Activated T-helper 9 cell treated with anti-CD3 and anti-CD28 coated beads, Interleukin-2, amount 50 U/mL, for 16 hours (primary cell): ENCODE measurements around the gene TMEM9B.
A peak's percentile ranks its signal among the peaks of the same experiment; 100 is the strongest.

Experiments used
- DNase-seq: peaks from one replicate; pipeline ENCODE4 v3.0.0-alpha.2; 2020; ENCODE audit warnings: low read depth

TMEM9B gene

DNA sequence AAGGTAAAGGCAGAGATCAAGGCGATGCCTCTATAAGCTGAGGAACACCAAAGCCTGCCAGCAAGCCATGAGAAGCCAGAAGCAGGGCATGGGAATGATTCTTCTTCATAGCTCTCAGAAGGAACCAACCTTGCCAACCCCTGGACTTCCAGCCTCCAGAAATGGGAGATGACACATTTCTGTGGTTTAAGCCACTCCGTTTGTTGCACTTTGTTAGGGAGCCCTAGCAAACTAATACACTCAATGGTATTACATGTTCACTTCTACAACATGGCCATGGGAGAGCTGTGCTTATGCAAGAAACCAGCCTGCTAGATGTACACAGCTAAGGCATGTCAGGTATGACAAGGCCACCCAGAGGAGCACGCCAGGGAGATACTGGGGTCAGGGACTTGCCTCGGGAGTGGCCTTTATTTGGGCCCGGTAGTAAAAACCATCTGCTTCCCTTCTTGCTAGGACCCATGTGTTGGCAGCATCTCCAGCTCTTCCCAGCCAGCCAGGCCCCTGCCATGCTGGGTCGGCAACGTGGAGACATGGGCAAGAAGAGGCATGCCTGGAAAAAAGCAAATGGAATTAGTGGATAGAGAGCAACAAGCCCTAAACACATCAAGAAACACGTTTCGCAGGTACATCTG, 35.1 kb downstream of the TMEM9B start:
- no peak for DNase-seq

DNA sequence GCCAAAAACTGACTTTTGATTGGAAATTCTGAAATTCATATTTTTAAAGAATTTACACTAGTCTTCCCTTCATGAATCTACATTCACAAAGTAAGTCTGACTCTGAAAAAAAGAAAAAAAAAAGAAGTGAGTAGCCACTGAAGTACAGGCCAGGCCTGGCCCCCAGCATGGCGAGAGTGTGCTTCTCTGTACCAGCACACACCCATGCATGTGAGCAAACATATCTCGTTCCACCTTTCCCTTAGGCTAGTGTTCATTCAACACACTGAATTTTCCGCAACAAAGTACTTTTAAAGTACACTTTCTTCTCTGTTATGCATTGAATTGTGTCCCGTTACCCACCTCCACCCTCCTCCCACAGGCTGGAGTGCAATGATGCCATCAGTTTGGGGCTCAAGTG, 36.0 kb downstream of the TMEM9B start:
- DNase-seq: no peak

DNA sequence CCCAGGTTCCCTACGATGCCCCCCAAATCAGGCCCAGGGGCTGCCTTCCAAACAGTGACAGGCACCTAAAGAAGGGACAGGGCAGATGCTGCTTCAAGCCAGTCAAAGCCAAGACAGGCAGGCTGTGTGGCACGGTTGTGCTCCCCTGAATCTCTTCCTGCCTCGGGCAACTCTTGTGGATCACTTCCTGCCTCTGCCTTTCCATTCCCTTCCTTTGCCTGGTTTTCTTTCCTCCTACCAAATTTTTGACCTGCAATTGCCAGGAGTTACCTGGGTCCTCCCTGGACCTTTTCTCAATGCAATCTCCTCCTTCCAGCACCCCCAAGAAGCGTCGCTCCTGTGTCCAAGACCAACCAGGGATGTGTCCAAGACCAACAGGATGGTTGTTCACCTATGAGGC, 37.0 kb downstream of the TMEM9B start:
- DNase-seq: no peak

DNA sequence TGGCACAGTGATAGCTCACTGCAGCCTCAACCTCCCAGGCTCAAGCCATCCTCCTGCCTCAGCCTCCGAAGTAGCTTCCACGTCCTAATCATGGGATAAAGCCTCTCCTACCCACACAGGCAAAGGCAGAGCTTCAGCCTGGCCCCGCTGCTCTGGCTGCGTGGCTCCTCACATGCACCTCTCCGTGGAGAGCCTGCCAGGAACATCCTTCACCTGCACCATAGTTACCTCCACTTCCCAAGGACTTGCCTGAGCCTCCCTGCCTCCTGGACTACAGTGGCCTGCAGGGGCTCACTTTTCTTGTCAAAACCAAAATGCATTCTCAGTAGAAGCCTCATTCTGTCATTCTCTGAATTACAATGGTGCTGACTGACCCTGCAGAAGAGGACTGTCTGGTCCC, 38.0 kb downstream of the TMEM9B start:
- no peak for DNase-seq

DNA sequence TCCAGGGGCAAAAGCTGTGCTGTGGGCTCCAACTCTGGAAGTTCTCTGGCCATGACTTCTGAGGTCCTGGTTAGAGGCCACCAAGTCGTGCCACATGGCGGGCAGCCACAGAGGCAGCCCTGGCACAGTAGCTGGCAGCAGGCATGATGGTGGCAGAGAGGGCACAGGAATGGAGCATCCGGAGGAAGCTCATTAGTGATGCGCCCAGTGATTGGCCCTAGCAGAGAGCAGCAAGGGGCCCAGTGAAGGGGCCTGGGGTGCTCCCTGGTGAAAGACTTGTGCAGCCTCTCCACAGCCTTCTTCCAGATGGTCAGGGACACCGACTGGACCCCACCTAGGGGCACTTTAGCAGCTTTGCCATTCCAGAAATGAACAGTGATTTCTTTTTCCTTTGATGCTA, 38.5 kb downstream of the TMEM9B start:
- DNase-seq: no peak

DNA sequence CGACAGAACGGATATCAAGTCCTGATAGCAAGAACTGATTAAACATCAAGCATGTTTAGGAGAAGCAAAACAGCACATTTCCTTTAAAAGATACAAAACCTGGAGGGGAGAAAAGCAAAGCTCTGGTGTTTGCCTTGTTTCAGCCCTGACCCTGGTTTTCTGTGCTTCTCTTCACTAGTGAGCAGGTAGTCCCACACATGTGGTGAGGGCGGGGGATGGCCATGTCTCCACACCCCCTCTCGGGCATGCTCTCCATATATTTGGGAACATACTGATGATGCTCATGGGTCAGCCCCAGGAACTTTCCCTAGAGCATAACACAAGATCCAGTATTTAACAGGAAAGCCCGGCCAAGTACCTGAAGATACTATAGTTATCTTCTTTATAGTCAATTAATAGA, 41.6 kb downstream of the TMEM9B start:
- no peak for DNase-seq

DNA sequence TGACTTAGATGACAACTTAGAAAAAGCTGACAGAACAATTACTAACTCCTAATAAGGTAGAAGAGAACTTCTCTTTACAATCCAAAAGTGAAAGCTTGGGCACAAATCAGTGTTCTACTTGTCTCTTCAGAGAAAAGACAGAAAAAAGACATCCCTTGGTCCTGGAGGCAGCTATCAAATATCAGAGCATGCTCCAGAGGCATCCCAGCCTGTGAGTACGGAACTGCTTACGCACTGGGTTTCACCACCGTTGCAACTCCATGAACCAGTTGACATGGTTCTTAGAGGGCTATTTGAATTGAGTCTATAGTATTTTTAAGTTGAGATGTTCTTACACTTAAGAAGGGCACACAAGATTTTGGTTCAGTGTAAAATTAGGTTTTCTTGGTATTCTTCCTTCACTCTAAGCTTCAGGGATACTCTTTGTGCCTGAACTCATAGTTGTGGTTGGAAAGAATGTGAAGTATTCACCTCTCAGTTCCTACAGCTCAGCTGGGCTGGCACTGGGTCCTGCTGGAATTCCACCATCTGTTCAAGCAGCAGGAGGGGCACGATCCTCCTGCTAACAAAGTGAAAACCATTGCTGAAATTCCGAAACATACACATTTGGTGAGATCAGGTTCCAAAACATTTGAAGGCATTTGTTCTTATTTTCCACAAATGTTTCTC, 47.0 kb downstream of the TMEM9B start:
- no peak for DNase-seq

DNA sequence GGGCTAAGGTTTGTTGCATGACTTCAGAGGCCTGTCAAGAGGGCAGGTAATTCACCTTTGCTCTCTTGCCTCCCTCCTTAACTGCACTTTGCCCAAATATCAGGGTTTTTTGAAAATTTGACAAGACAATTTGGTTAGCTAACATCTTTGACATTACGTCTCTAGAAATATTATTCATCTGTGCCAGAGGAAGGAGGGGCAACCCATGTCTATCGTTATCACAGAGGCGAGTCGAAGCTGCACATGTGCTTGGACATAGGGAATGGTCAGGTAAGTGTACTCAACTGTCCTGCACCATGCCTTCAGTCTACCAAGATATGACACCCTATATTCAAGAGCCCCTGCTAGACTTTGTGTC, 49.6 kb downstream of the TMEM9B start:
- no peak for DNase-seq

DNA sequence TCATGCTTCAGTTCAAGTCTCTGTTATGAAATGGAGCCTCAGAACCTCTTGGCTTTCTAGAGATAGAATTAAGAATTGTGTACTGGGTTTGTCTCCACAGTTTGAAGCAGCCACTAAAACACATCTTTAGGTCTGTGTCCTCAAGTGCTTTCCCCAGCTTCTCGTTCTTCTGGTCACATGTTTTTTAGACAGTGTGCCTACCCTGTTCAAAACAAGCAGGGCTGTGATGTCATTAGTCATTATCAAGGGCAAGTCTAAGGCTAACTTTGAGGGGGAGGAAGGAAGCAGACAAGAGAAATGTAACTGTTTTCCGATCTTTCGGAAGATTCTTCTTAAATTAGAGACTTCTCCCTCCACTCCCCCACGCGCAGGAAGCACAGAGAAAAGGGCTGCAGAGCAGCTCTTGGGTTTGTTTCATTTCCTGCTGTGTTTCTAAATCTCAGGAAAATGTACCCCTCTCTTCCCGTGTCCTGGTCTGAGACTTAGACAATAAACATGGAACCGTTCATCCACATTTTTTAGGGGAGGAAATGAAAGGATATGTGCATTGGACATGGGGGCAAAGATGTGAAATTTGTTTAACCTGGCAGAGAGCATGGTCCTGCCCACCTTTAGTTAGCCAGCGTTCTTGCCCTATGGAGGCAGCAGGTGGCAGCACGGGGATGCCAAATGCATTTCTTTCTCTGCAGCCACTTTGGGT, 50.1 kb downstream of the TMEM9B start:
- peak; percentile 10 for DNase-seq

DNA sequence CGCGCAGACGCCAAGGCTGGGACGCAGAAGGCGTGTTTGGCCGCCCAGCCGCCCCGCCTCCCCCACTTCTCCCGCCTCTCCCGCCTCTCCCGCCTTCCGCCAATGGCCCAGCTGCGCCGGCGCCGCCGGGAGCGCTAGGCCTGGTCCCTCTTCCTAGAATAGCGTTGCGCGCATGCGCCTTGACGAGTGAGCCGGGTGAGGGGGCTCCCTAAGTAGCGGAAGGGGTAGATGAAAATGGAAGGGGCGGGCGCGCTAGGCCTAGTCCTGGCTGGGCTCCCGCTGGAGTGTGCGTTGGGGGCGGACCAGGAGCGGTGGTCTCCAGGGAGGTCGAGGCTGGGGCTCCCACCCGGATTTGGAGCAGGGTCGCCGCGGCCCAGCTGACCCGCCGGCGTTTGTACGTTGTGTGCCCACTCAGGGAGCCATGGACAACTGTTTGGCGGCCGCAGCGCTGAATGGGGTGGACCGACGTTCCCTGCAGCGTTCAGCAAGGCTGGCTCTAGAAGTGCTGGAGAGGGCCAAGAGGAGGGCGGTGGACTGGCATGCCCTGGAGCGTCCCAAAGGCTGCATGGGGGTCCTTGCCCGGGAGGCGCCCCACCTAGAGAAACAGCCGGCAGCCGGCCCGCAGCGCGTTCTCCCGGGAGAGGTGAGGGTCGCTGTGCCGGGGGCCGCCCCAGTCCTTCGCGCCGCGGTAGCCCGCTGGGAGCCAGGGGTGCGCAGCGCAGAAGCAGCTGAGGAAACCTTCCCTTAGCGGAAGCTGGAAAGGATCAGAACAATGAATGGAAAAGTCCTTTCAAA, 53.0 kb downstream of the TMEM9B start, which contains the start of gene AKIP1:
AKIP1 (plus strand) TSS at position 161 of the 795 bp plus-strand sequence; CDS start at position 422, 261 bp downstream.
- peak; percentile 71 for DNase-seq

DNA sequence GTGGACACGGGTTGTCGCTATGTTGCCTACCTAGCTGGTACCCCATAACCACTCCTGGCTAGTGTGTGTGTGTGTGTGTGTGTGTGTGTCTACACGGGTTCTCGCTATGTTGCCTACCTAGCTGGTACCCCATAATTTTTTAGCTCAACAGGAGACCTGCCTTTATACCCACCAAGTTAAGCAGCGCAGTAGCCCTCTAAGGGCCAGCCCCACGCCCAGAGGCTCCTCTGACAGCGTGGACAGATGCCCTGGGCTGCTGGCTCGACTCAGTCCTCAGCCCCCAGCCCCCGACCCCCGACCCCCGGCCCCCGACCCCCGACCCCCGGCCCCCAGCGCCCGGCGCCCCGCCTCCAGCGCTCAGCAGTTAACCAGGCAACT, 53.6 kb downstream of the TMEM9B start:
- no peak for DNase-seq

DNA sequence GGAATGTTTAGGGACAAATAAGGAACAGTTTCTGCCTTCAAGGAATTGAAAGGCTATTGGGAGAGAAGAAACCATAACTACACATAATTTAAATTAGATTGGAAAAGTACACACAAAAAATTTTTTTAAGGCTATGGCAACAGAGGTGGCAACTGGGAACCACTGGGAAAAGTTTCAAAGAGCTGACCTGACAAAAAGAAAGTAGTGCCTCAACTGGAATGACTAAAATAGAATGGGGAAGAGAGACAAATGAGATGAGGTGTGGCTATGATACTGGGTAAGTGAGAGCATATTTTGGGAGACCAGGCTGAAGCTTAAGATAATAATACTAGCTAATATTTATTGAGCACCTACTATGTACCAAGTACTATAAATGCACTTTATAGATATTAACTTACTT, 56.1 kb downstream of the TMEM9B start:
- DNase-seq: no peak

DNA sequence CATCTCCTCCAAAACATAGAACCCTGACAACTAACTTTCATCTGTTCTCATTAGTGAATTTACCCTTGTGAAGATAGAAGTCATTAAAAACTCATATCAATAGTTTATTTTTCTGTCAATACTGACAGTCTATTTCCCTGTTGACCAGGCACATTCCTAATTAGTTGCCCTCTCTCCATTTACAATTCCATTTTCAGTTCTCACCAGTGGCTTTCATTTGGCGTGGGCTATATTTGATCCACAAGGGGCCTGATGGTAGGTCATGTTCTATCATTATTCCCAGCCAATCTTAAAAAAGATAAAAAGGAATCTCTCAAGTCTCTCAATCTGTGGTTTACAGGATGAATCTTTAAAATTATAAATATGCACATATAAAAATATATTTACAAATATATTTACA, 57.1 kb downstream of the TMEM9B start:
- no peak for DNase-seq

DNA sequence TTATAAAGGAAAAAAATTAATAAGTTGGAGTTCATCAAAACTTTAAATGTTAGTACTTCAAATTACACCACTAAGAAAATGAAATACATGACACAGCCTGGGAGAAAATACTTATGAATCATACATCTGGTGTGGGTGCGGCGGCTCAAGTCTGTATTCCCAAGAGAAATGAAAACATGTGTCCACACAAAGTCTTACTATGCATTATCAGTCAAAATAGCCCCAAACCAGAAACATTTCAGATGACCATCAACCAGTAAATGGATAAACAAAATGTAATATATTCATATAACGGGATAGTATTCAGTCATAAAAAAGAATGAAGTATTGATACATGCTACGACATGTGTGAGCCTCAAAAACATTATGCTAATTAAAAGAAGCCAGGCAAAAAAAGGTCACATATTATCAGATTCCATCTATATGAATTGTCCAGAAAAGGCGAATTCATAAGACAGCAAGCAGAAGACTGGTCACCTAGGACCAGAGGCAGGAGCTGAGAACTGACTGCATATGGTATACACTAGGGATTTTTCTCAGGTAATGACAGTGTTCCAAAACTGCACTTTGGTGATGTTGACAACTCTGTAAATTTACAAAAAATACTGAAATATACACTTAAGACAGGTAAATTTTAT, 58.6 kb downstream of the TMEM9B start:
- no peak for DNase-seq

DNA sequence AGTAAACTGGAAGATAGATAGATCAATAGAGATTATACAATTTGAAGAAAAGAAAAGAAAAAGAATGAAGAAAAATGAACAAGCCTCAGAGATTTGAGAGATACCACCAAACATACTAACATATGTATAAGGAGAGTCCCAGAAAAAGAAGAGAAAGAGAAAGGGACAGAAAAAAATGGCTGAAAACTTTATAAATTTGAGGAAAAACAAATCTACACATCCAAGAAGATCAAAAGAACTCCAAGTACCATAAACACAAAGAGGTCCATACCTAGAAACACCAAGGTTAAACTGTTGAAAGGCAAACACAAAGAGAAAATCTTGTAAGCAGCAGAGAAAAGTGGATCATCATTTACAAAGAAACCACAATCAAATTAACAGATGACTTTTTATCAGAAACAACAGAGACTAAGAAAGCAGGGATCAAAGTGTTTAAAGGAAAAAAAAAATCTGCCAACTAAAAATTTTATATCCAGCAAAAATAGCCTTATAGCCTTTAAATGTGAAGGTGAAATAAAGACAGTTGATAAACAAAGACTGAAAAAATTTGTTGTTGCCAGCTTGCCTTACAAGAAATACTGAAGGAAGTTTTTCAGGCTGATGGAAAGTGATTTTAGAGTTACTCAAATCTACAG, 65.0 kb downstream of the TMEM9B start:
- DNase-seq: no peak
